Measurements from ENCODE around the gene SH3GLB2. TPM values are rescaled to one million over a fixed set of nuclear protein-coding genes. Genes with fewer than 3 reads are reported as not detected.

SH3GLB2 gene
- total RNA-seq, 4 donors from 2014 or later: 156 to 218 (median 183) TPM

DNA sequence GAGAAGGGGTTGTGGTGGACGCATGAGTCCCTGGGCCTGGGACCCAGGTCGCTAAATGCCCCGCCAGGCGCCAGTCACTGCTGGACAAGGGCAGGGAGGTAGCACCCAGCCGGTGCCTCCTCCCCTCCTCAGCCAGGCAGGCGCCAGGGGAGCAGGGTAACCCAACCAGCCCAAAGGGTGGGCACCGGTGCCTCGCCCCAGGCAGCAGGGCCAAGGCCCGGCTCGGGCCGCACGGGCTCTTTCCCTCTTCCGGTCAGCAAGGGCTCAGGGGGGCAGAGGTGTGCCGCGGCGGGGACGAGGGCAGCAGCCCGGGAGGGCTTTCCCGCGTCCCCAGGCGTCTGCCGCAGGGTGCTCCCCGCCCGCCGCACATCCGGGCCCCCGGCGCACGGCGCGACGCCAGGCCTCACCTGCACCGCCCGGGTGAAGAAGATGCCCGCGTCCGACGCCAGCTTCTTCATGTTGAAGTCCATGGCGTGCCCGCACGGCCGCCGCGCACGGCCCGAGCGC lies 393 bp downstream of the SH3GLB2 start:
- peak in 2 of 3 donors; percentile 68 to 87 for DNase-seq
- peaks cover 4 to 36% (median 18%) of the 10 kb centered on the region in 4 donors for H3K4me1 ChIP-seq
- TF ChIP-seq, protein P1, sequence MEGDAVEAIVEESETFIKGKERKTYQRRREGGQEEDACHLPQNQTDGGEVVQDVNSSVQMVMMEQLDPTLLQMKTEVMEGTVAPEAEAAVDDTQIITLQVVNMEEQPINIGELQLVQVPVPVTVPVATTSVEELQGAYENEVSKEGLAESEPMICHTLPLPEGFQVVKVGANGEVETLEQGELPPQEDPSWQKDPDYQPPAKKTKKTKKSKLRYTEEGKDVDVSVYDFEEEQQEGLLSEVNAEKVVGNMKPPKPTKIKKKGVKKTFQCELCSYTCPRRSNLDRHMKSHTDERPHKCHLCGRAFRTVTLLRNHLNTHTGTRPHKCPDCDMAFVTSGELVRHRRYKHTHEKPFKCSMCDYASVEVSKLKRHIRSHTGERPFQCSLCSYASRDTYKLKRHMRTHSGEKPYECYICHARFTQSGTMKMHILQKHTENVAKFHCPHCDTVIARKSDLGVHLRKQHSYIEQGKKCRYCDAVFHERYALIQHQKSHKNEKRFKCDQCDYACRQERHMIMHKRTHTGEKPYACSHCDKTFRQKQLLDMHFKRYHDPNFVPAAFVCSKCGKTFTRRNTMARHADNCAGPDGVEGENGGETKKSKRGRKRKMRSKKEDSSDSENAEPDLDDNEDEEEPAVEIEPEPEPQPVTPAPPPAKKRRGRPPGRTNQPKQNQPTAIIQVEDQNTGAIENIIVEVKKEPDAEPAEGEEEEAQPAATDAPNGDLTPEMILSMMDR (IDR thresholded peaks at IDR 0.05): peak in 1 of 6 experiments; percentile 3
- no peak for TF ChIP-seq POLR2A (IDR thresholded peaks at IDR 0.05)
- H3K27me3 ChIP-seq: no peaks in the 10 kb centered on the region
- peak overlapping the region; percentile 79 to 90 (median 80) for H3K4me3 ChIP-seq
- no peaks in the 10 kb centered on the region for H3K9me3 ChIP-seq
- no peaks in the 10 kb centered on the region for H3K36me3 ChIP-seq
- peak overlapping the region; percentile 73 to 89 (median 80) for H3K27ac ChIP-seq

GRCh38 chr9:129027224-129027684 lies 877 bp downstream of the SH3GLB2 start:
- no peaks in the 10 kb centered on the region for H3K9me3 ChIP-seq
- peaks cover 4 to 41% (median 18%) of the 10 kb centered on the region in 4 donors for H3K4me1 ChIP-seq
- TF ChIP-seq, protein P1 (IDR thresholded peaks at IDR 0.05): no peak
- TF ChIP-seq POLR2A (IDR thresholded peaks at IDR 0.05): no peak
- no peak for DNase-seq
- H3K27ac ChIP-seq: peak overlapping the region; percentile 73 to 89 (median 80)
- peak overlapping the region; percentile 79 to 90 (median 80) for H3K4me3 ChIP-seq
- no peaks in the 10 kb centered on the region for H3K36me3 ChIP-seq
- no peaks in the 10 kb centered on the region for H3K27me3 ChIP-seq

GRCh38 chr9:129026442-129027223 lies 1.5 kb downstream of the SH3GLB2 start:
- Histone ChIP-seq H3K36me3 (no peaks in the 10 kb centered on the region), H3K4me1 (peaks cover 4 to 47% (median 18%) of the 10 kb centered on the region in 4 donors), H3K4me3 (peak overlapping the region; percentile 79 to 90 (median 80)), H3K27ac (peak overlapping the region; percentile 73 to 89 (median 80)), H3K27me3 (no peaks in the 10 kb centered on the region), H3K9me3 (no peaks in the 10 kb centered on the region)
- peak in 1 of 3 donors; percentile 67 for DNase-seq
- TF ChIP-seq, protein P1 (IDR thresholded peaks at IDR 0.05): no peak
- no peak for TF ChIP-seq POLR2A (IDR thresholded peaks at IDR 0.05)

GRCh38 chr9:129023908-129024233 lies 4.3 kb downstream of the SH3GLB2 start:
- no peak overlapping the region for H3K27ac ChIP-seq

GRCh38 chr9:129023036-129023907 lies 4.9 kb downstream of the SH3GLB2 start:
- TF ChIP-seq, protein P1 (IDR thresholded peaks at IDR 0.05): no peak
- no peak for TF ChIP-seq POLR2A (IDR thresholded peaks at IDR 0.05)
- Histone ChIP-seq H3K27me3 (no peaks in the 10 kb centered on the region), H3K27ac (peak overlapping the region in 1 of 4 donors; percentile 46), H3K4me3 (no peak overlapping the region), H3K9me3 (no peaks in the 10 kb centered on the region), H3K4me1 (peaks cover 0 to 41% (median 18%) of the 10 kb centered on the region in 4 donors), H3K36me3 (peaks cover 0 to 6% (median 0%) of the 10 kb centered on the region in 3 donors)
- DNase-seq: no peak

More at GRCh38 chr9:129023908-129024233, 4.3 kb downstream of the SH3GLB2 start:
- DNase-seq: no peak
- TF ChIP-seq, protein P1 (IDR thresholded peaks at IDR 0.05): no peak
- no peak for TF ChIP-seq POLR2A (IDR thresholded peaks at IDR 0.05)
- Histone ChIP-seq H3K9me3 (no peaks in the 10 kb centered on the region), H3K4me3 (no peak overlapping the region), H3K27me3 (no peaks in the 10 kb centered on the region), H3K36me3 (peaks cover 0 to under 1% (median 0%) of the 10 kb centered on the region in 3 donors), H3K4me1 (peaks cover 0 to 45% (median 18%) of the 10 kb centered on the region in 4 donors)
